Pericardium fibroblast (primary cell): ENCODE data around the gene GRIN2B. TPM values are rescaled to one million over a fixed set of nuclear protein-coding genes. Genes with fewer than 3 reads are reported as not detected.

ENCODE experiments used
- total RNA-seq: library from RNA; depleted of rRNA; stranded (reverse); fragments of >200 nt; gene quantifications from 2 replicates; pipeline ENCODE4 v1.2.3, GENCODE V29; 2015

The GRIN2B gene
- total RNA-seq, result not detected in 2 replicates

GRCh38 chr12:13981296-13981962 is at the start of gene GRIN2B:
TSS of gene GRIN2B (minus strand) at chr12:13981602. CDS start at chr12:13866208, 115,394 bp downstream.

